Measurements from ENCODE around the gene SYT3. TPM values are rescaled to one million over a fixed set of nuclear protein-coding genes. Genes with fewer than 3 reads are reported as not detected.
A peak's percentile ranks its signal among the peaks of the same experiment; 100 is the strongest.

Gene SYT3, protein sequence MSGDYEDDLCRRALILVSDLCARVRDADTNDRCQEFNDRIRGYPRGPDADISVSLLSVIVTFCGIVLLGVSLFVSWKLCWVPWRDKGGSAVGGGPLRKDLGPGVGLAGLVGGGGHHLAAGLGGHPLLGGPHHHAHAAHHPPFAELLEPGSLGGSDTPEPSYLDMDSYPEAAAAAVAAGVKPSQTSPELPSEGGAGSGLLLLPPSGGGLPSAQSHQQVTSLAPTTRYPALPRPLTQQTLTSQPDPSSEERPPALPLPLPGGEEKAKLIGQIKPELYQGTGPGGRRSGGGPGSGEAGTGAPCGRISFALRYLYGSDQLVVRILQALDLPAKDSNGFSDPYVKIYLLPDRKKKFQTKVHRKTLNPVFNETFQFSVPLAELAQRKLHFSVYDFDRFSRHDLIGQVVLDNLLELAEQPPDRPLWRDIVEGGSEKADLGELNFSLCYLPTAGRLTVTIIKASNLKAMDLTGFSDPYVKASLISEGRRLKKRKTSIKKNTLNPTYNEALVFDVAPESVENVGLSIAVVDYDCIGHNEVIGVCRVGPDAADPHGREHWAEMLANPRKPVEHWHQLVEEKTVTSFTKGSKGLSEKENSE
- total RNA-seq (0.53 TPM in 1 of 2 replicates, not detected in the other), polyA plus RNA-seq (0.11 TPM in 1 of 2 replicates, not detected in the other), polyA minus RNA-seq (0.19 and 0.36 TPM in 2 replicates), Bru-seq, nascent RNA (percentile 5 among the genes with signal in this experiment), BruChase-seq, experiment 1, labeled RNA remaining after a 6-hour chase (percentile 11 among the genes with signal in this experiment), BruChase-seq, experiment 2, labeled RNA remaining after a 2-hour chase (not detected)
- 0.03 and 0.04 TPM in 2 replicates for polyA plus RNA-seq (2011; cell fraction: cytosol; rRNA removed)
- 0.10 and 0.13 TPM in 2 replicates for polyA plus RNA-seq (2011; cell fraction: nucleus; rRNA removed)
- 0.63 and 1.8 TPM in 2 replicates for polyA plus RNA-seq (2012)
- polyA minus RNA-seq (2011; cell fraction: cytosol; rRNA and poly(A)+ RNA removed) = not detected
- not detected in 2 replicates for polyA minus RNA-seq (2011; cell fraction: nucleus; rRNA and poly(A)+ RNA removed)
- long read RNA-seq = 0 reads

DNA sequence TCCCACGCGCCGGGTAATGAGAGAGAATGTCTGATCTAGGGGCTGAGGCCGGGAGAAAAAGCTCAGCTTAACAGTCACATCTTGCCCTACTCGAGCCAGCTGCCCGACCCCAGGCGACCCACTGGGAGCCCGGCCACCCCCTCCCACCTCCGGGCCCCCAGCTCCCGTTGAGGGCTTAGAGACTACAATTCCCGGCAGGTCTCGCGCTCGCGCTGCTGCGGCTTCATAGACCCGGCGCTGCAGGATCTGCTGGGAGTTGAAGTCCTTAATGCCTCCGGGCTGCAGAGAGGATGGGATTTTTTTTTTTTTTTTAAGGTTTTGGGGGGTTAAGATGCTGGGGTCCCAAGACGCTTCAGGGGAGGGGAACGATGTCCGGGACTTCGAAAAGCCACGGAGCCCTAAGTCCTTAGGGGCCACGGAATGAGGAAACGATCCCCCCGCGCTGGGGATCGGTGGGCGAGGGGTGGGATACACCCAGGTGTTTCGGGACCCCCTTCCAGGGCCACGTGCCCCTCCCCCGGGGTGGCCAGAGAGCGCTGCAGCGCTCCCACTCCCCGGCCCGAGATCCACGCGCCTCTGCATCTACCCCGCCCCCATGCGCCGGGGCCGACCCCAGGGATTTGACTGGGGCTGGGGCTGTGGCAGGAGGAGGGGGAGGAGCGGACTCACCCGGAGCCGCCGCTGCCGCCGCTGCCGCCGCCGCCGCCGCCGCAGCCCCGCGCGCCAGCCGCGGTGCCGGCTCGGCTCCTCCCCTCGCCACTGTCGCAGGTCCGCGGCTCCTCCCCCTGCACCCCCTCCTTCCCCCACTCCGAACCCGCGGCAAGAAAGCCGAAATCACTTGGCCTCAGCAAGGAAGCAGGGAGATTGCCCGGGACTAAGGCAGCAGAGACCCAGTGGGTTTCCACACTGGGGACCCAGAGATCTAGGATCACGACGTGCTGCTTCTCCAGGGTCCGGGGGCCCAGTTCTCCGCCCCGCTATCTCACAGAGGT, at the start of gene SYT3:
TSS of gene SYT3 (minus strand) at position 761 of the 992 bp plus-strand sequence. CDS start 2,470 bp downstream, outside the sequence.
- no TSS peak for BruUV-seq (replicated peaks)
- dilution Hi-C loops (cut with MboI; ENCODE audit: extremely low pct_ligation_motif_present, low sequenced_read_pairs) (no loop called here), intact Hi-C loops (cut with micrococcal nuclease) (no loop called here)
- ChIA-PET POLR2A (interaction anchor here (0.7 kb wide), 1 partner anchor 95 kb away, joined by 4 read pairs; no protein-coding TSS in a partner anchor), CTCF (no interaction called here)
- no peak for DNase-seq (ENCODE audit: low read depth, low spot score)
- no peak within 1 kb of the TSS for H3K27ac ChIP-seq (ENCODE audit: insufficient read depth, low read depth, low read length)
- no peak within 1 kb of the TSS for H3K4me2 ChIP-seq (ENCODE audit: insufficient read depth, low read length)
- no peaks in the 10 kb centered on the region for H3K36me3 ChIP-seq (ENCODE audit: control insufficient read depth in 2 of 2, extremely low read depth in 1 of 2, insufficient read depth in 2 of 2, low read length in 2 of 2)
- H3K9me3 ChIP-seq (replicated peaks; ENCODE audit: control insufficient read depth, insufficient read depth, low read length) = no peaks in the 10 kb centered on the region
- H3K9me1 ChIP-seq (replicated peaks; ENCODE audit: control insufficient read depth, extremely low read depth, insufficient read depth, low read length) = no peaks in the 10 kb centered on the region
- no peaks in the 10 kb centered on the region for H3K79me2 ChIP-seq (ENCODE audit: control insufficient read depth, insufficient read depth, low read length)
- peak within 1 kb of the TSS; percentile 55 for H2AFZ ChIP-seq (ENCODE audit: low read depth, low read length)
- peak; percentile 81 for TF ChIP-seq EZH2 (IDR thresholded peaks at IDR 0.05; ENCODE audit: borderline replicate concordance, low read depth, low read length, severe bottlenecking)
- TF ChIP-seq POLR2A (IDR thresholded peaks at IDR 0.05; ENCODE audit: low read depth, low read length) = no peak
- no peak for FAIRE-seq
- H3K4me1 ChIP-seq (ENCODE audit: control insufficient read depth, extremely low read depth, insufficient read depth, low read length) = no peaks in the 10 kb centered on the region
- peaks cover 20 to 22% of the 10 kb centered on the region in 2 experiments for H3K27me3 ChIP-seq (ENCODE audit: control insufficient read depth in 2 of 2, insufficient read depth in 2 of 2, low read length in 2 of 2)
- H4K20me1 ChIP-seq (replicated peaks; ENCODE audit: control insufficient read depth, extremely low read depth, insufficient read depth, low read length) = no peaks in the 10 kb centered on the region
- no peak within 1 kb of the TSS for H3K9ac ChIP-seq (replicated peaks; ENCODE audit: extremely low read depth, insufficient read depth, low read length)
- peak within 1 kb of the TSS in 1 of 3 experiments; percentile 45 for H3K4me3 ChIP-seq (replicated peaks in 1 of 3; ENCODE audit: insufficient read depth in 1 of 3, low read depth in 1 of 3, low read length in 3 of 3)
